ENCODE data around the gene SLC22A12.

GRCh38 chr11:64560139-64560771 lies 30.8 kb upstream of the SLC22A12 start:
- TF ChIP-seq CTCF (IDR thresholded peaks at IDR 0.05; ENCODE audit: poor library complexity, severe bottlenecking) (no peak), EZH2 (IDR thresholded peaks at IDR 0.05; ENCODE audit: borderline replicate concordance, insufficient read depth, low read length, poor library complexity, severe bottlenecking) (no peak), POLR2AphosphoS5 (IDR thresholded peaks at IDR 0.05) (no peak), SMC3 (conservative IDR thresholded peaks at IDR 0.05; ENCODE audit: poor library complexity) (no peak), EP300 (conservative IDR thresholded peaks at IDR 0.05; ENCODE audit: poor library complexity, severe bottlenecking) (no peak), RAD21 (conservative IDR thresholded peaks at IDR 0.05) (no peak), TAF1 (IDR thresholded peaks at IDR 0.05; ENCODE audit: low read depth) (no peak), REST (IDR thresholded peaks at IDR 0.05; ENCODE audit: borderline replicate concordance) (no peak), MXI1 (conservative IDR thresholded peaks at IDR 0.05; ENCODE audit: poor library complexity, severe bottlenecking) (no peak)
